ENCODE measurements around the gene IFNW1. TPM values are rescaled to one million over a fixed set of nuclear protein-coding genes. Genes with fewer than 3 reads are reported as not detected.
"Not testable (repeated sequence)": the region's sequence is repeated elsewhere in the genome, so short reads cannot be mapped to it uniquely, and the experiment has no call there.

IFNW1 gene
- total RNA-seq, 4 donors from 2014 or later: not detected

DNA sequence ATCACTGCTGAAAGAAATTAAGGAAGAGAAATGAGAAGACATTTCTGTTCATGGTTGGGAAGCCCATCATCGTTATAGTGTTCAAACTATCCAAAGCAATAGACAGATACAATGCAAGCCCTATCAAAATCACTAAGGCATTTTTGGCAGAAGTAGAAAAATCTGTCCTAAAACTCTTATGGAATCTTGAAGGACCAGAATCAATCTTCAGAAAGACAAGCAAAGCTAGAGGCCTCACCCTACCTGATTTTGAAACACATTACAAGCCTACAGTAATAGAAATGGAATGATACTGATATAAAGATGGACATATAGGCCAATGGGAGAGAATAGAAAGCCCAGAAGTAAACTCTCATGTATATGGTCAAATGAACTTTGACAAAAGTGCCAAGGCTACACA is 29.7 kb upstream of the IFNW1 start:
- H3K27me3 ChIP-seq: no peaks in the 10 kb centered on the region
- H3K4me3 ChIP-seq: no peak overlapping the region
- H3K9me3 ChIP-seq: no peaks in the 10 kb centered on the region
- H3K27ac ChIP-seq: no peak overlapping the region
- WGBS, 2 donors: 74 to 84% methylated on average over 1 of the region's 1 CpG
- TF ChIP-seq EP300 (IDR thresholded peaks at IDR 0.05): no peak
- TF ChIP-seq POLR2A (IDR thresholded peaks at IDR 0.05): no peak
- TF ChIP-seq, protein P1, sequence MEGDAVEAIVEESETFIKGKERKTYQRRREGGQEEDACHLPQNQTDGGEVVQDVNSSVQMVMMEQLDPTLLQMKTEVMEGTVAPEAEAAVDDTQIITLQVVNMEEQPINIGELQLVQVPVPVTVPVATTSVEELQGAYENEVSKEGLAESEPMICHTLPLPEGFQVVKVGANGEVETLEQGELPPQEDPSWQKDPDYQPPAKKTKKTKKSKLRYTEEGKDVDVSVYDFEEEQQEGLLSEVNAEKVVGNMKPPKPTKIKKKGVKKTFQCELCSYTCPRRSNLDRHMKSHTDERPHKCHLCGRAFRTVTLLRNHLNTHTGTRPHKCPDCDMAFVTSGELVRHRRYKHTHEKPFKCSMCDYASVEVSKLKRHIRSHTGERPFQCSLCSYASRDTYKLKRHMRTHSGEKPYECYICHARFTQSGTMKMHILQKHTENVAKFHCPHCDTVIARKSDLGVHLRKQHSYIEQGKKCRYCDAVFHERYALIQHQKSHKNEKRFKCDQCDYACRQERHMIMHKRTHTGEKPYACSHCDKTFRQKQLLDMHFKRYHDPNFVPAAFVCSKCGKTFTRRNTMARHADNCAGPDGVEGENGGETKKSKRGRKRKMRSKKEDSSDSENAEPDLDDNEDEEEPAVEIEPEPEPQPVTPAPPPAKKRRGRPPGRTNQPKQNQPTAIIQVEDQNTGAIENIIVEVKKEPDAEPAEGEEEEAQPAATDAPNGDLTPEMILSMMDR (IDR thresholded peaks at IDR 0.05): no peak
- no peak for DNase-seq (ENCODE audit: low spot score in 2 of 2)
- no peaks in the 10 kb centered on the region for H3K36me3 ChIP-seq
- no peaks in the 10 kb centered on the region for H3K4me1 ChIP-seq

DNA sequence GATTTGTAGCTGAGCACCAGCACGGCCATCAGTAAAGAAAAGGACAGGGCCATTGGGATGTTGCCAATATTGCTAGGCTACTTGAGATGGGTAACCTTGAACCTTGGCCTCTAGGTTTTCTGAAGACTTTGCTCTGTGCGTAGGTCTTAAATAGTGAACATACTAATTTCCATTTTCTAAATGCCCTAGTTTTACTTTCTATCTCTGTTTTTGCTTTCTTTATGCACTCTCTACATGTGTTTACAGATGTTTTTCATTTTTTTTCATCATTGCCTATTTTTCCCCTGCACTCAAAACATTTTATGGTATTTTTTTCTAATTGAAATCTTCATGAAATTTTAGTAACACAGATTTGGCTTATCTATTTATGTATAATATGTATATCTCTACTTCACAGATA is 24.9 kb upstream of the IFNW1 start, which contains the start of gene IFNA21:
Gene IFNA21, minus strand, starts transcription at position 101 of the 400 bp plus-strand sequence. Its CDS starts 48 bp downstream, at position 53.
- not testable (repeated sequence) for H3K27ac ChIP-seq; H3K36me3 ChIP-seq; H3K4me3 ChIP-seq; H3K9me3 ChIP-seq; H3K27me3 ChIP-seq; H3K4me1 ChIP-seq; DNase-seq (ENCODE audit: low spot score in 2 of 2)
- WGBS, 2 donors: 90% methylated on average over 2 of the region's 2 CpGs

DNA sequence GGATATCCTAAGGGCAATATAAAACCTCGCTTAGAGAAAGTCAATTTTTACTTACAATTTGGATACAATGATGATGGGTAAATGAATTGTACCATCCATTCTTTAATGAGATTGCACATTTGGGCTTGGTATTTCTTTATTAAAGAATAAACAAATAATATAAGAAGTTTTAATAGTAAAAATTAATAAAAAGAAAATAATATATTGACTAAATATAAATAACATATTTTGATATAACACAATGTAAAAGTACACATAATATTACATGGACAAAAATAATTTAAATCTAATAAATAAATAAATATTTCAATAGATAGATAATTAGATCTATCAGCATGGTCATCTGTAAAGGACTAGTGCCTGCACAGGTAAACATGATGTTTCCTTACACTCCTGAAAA is 23.9 kb upstream of the IFNW1 start:
- Histone ChIP-seq H3K27me3 (no peaks in the 10 kb centered on the region), H3K36me3 (no peaks in the 10 kb centered on the region), H3K27ac (no peak overlapping the region), H3K4me3 (no peak overlapping the region), H3K9me3 (no peaks in the 10 kb centered on the region), H3K4me1 (no peaks in the 10 kb centered on the region)
- 93 to 95% methylated on average over 1 of the region's 1 CpG for WGBS, 2 donors
- DNase-seq (ENCODE audit: low spot score in 2 of 2): no peak
- TF ChIP-seq POLR2A (IDR thresholded peaks at IDR 0.05): no peak
- TF ChIP-seq, protein P1 (IDR thresholded peaks at IDR 0.05): no peak
- TF ChIP-seq EP300 (IDR thresholded peaks at IDR 0.05): no peak

DNA sequence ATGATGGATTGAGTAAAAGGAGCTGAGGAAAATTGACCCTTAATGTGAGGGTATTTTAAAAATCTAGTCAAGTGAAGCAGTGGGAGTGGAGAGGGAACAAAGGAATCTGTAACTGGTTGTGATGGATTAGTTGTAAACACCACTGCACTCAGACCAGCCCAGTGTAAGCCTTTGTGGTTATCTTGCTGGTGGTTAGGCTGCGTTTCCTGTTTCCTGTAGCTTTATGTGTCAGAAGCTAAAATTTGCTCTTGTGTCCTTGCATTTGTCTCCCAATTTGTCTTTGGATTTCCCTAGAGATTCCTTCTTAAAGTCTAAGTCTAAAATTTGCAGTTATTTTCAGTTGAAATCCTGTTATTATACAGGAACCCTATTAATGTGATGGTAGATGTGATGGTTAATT is 18.5 kb upstream of the IFNW1 start:
- H3K4me3 ChIP-seq: no peak overlapping the region
- no peak overlapping the region for H3K27ac ChIP-seq
- TF ChIP-seq, protein P1 (IDR thresholded peaks at IDR 0.05): no peak
- TF ChIP-seq EP300 (IDR thresholded peaks at IDR 0.05) (no peak), POLR2A (IDR thresholded peaks at IDR 0.05) (no peak)
- H3K36me3 ChIP-seq: no peaks in the 10 kb centered on the region
- no peaks in the 10 kb centered on the region for H3K27me3 ChIP-seq
- H3K4me1 ChIP-seq: no peaks in the 10 kb centered on the region
- no peaks in the 10 kb centered on the region for H3K9me3 ChIP-seq
- no peak for DNase-seq (ENCODE audit: low spot score in 2 of 2)
- WGBS, 2 donors: 10 to 16% methylated on average over 1 of the region's 1 CpG

DNA sequence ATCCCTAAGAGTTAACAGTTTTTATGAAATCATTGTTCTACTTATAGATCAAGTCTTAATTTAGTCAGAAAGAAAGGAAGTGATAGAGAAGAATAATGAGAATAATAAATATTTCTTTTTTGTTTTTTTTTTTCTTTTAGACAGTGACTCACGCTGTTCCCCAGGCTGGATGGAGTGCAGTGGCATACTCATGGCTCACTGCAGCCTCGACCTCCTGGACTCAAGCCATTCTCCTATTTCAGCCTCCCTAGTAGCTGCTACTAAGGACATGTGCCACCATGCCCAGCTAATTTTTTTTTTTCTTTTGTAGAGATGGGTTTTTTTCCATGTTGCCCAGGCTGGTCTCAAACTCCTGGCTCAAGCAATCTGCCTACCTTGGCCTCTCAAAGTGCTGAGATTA is 13.9 kb upstream of the IFNW1 start:
- Histone ChIP-seq H3K27me3 (no peaks in the 10 kb centered on the region), H3K4me3 (no peak overlapping the region), H3K9me3 (no peaks in the 10 kb centered on the region), H3K4me1 (peaks cover 0 to 6% (median 2%) of the 10 kb centered on the region in 4 donors), H3K27ac (no peak overlapping the region), H3K36me3 (no peaks in the 10 kb centered on the region)
- no peak for DNase-seq (ENCODE audit: low spot score in 2 of 2)
- no peak for TF ChIP-seq EP300 (IDR thresholded peaks at IDR 0.05)
- no peak for TF ChIP-seq POLR2A (IDR thresholded peaks at IDR 0.05)
- TF ChIP-seq, protein P1 (IDR thresholded peaks at IDR 0.05): no peak
- WGBS, 2 donors: 57 to 65% methylated on average over 2 of the region's 2 CpGs

Measured in tibial nerve (tissue), 4 donors.